ENCODE data around the gene CCDC106.

GRCh38 chr19:55650602-55651230, 2.7 kb downstream of the CCDC106 start:
- TF ChIP-seq EZH2phosphoT487 (IDR thresholded peaks at IDR 0.05; ENCODE audit: insufficient read depth, low read depth) (no peak), EZH2 (IDR thresholded peaks at IDR 0.05; ENCODE audit: insufficient read depth, poor library complexity, severe bottlenecking) (no peak)

Data from GM23248 (cell line).